Thyroid gland (tissue), 4 donors: ENCODE data around the gene AURKAIP1.

Source experiments
- POLR2A ChIP-seq, 2 donors: fragments of 450-650 bp; IDR thresholded peaks; one replicate each; pipeline ENCODE4 v1.6.1; 2017; ENCODE audit warnings: antibody characterized with exemption in 2 of 2, mild to moderate bottlenecking in 2 of 2, moderate library complexity in 1 of 2
- TF ChIP-seq, protein P1 (sequence below), 6 experiments: fragments of 200-600 bp in 3 of 6; fragments of 450-650 bp in 3 of 6; sonication (generic) in 3 of 6; IDR thresholded peaks; one replicate each; pipeline ENCODE4 v1.5.1; 2016 to 2019; ENCODE audit warnings: antibody characterized with exemption in 6 of 6, mild to moderate bottlenecking in 2 of 6, inconsistent platforms in 1 of 6, moderate library complexity in 1 of 6

DNA sequence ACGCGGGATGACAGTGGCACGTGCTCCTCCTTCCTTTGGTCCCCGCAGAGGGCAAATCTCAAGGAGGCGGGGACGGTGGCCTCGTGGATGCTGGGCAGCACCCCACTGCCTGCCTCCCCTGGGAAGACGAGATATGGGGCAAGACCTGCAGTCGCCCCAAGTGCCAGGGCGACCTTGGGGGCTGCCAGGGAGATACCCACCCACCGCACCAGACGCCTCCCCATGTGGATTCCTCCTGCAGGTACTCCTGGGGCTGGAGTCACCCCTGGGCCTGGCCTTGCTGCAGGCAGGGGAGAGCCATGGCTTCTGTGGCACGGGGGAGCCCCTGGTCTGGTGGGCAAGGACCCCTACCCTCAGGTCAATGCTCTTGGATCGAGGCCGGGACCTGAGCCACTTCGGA, 5.9 kb upstream of the AURKAIP1 start:
- TF ChIP-seq POLR2A (IDR thresholded peaks at IDR 0.05): no peak
- TF ChIP-seq, protein P1, sequence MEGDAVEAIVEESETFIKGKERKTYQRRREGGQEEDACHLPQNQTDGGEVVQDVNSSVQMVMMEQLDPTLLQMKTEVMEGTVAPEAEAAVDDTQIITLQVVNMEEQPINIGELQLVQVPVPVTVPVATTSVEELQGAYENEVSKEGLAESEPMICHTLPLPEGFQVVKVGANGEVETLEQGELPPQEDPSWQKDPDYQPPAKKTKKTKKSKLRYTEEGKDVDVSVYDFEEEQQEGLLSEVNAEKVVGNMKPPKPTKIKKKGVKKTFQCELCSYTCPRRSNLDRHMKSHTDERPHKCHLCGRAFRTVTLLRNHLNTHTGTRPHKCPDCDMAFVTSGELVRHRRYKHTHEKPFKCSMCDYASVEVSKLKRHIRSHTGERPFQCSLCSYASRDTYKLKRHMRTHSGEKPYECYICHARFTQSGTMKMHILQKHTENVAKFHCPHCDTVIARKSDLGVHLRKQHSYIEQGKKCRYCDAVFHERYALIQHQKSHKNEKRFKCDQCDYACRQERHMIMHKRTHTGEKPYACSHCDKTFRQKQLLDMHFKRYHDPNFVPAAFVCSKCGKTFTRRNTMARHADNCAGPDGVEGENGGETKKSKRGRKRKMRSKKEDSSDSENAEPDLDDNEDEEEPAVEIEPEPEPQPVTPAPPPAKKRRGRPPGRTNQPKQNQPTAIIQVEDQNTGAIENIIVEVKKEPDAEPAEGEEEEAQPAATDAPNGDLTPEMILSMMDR (IDR thresholded peaks at IDR 0.05): no peak
